Activated CD4-positive, alpha-beta memory T cell treated with anti-CD3 and anti-CD28 coated beads, Interleukin-2, amount 10 ng/mL, durations not matched to agents 7 days and 5 days (primary cell): Measurements from ENCODE around the gene FAM53B. TPM values are rescaled to one million over a fixed set of nuclear protein-coding genes. Genes with fewer than 3 reads are reported as not detected.

Source experiments
- CTCF ChIA-PET: fragments of 350-600 bp; sonication (Branson Sonifier 250); formaldehyde crosslinking; loops from one replicate; lab custom pipeline; 2021; ENCODE audit warnings: antibody characterized with exemption, inconsistent platforms; lab: Charles Lee
- POLR2A ChIA-PET: fragments of 350-600 bp; sonication (Branson Sonifier 250); formaldehyde crosslinking; loops from one replicate; lab custom pipeline; 2021; ENCODE audit warnings: antibody characterized with exemption; lab: Charles Lee
- DNase-seq: peaks from one replicate; pipeline ENCODE4 v3.0.0-alpha.2; 2020
- H3K27ac Mint-ChIP-seq: one replicate; pipeline ENCODE4 v1.8.0; 2021; ENCODE audit warnings: mild to moderate bottlenecking, mixed read lengths
- H3K27me3 Mint-ChIP-seq: one replicate; pipeline ENCODE4 v1.8.0; 2021; ENCODE audit warnings: mixed read lengths
- H3K36me3 Mint-ChIP-seq: one replicate; pipeline ENCODE4 v1.8.0; 2021; ENCODE audit warnings: low read depth, mixed read lengths
- H3K4me1 Mint-ChIP-seq: one replicate; pipeline ENCODE4 v1.8.0; 2021; ENCODE audit warnings: mixed read lengths
- H3K4me3 Mint-ChIP-seq: one replicate; pipeline ENCODE4 v1.8.0; 2021; ENCODE audit warnings: mild to moderate bottlenecking, mixed read lengths
- H3K9me3 Mint-ChIP-seq: one replicate; pipeline ENCODE4 v1.8.0; 2021; ENCODE audit warnings: mixed read lengths
- total RNA-seq, 2 experiments: library from RNA; stranded (reverse); gene quantifications; one replicate each; pipeline ENCODE4 v1.2.3, GENCODE V29; 2021

FAM53B gene
- total RNA-seq, 2 experiments from 2014 or later, result 44.9 to 46.6 TPM

- CTCF ChIA-PET, result interaction anchor here (1.4 to 13.0 kb wide), 7 partner anchors 9 to 194 kb away, joined by 4 to 164 read pairs (median 7); no protein-coding TSS in a partner anchor
- H3K4me1 Mint-ChIP-seq, result peaks cover 91% of the 10 kb centered on the region
These were observed 19.7 kb downstream of the FAM53B start for GRCh38 chr10:124724279-124725027.

DNA sequence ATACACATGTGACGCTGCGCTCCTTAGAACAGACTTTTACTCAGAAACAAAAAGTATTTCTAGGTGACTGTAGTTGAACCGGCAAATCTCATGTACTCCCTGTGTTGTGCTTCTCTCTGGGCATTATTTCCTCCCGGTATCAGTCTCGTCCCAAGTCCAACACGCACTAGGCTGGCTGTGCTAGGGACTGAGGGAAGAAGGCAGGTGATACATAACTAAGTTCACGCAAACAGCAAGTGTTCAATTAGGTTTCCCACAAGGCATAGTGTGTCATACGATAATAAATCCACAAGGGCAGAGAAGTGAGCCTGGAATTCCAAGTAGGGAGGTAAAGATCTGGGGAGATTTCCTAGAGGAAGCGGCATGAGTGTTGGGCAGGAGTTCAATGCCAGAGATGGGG is 20.4 kb downstream of the FAM53B start:
- no peak for DNase-seq
- Mint-ChIP-seq H3K4me1 (peaks cover 91% of the 10 kb centered on the region), H3K27ac (peak overlapping the region; percentile 98), H3K4me3 (no peak overlapping the region), H3K9me3 (no peaks in the 10 kb centered on the region), H3K36me3 (peaks cover 41% of the 10 kb centered on the region), H3K27me3 (no peaks in the 10 kb centered on the region)
- ChIA-PET POLR2A (interaction anchor here (1.0 to 15.8 kb wide), 8 partner anchors 8 to 76 kb away, joined by 3 to 460 read pairs (median 79); no protein-coding TSS in a partner anchor), CTCF (interaction anchor here (1.0 to 13.0 kb wide), 10 partner anchors 10 to 194 kb away, joined by 3 to 164 read pairs (median 12); no protein-coding TSS in a partner anchor)

More at GRCh38 chr10:124724279-124725027, 19.7 kb downstream of the FAM53B start:
- POLR2A ChIA-PET, result interaction anchor here (0.8 to 15.8 kb wide), 9 partner anchors 7 to 112 kb away, joined by 3 to 460 read pairs (median 18); no protein-coding TSS in a partner anchor
- Mint-ChIP-seq H3K27ac (peak overlapping the region; percentile 98), H3K9me3 (no peaks in the 10 kb centered on the region), H3K27me3 (no peaks in the 10 kb centered on the region), H3K36me3 (peaks cover 47% of the 10 kb centered on the region), H3K4me3 (no peak overlapping the region)
- no peak for DNase-seq

GRCh38 chr10:124722798-124723783 is 21.1 kb downstream of the FAM53B start:
- ChIA-PET CTCF (interaction anchor here (1.0 to 13.0 kb wide), 11 partner anchors 10 to 193 kb away, joined by 3 to 164 read pairs (median 8); no protein-coding TSS in a partner anchor), POLR2A (interaction anchor here (0.7 to 15.8 kb wide), 18 partner anchors 8 to 110 kb away, joined by 3 to 460 read pairs (median 5); partner anchors contain the start of gene EEF1AKMT2)
- Mint-ChIP-seq H3K9me3 (no peaks in the 10 kb centered on the region), H3K4me1 (peaks cover 91% of the 10 kb centered on the region), H3K36me3 (peaks cover 34% of the 10 kb centered on the region), H3K27me3 (no peaks in the 10 kb centered on the region), H3K27ac (peak overlapping the region; percentile 98), H3K4me3 (peak overlapping the region; percentile 45)
- peak; percentile 68 for DNase-seq

GRCh38 chr10:124721330-124722045 is 22.7 kb downstream of the FAM53B start:
- Mint-ChIP-seq H3K9me3 (no peaks in the 10 kb centered on the region), H3K4me1 (peaks cover 95% of the 10 kb centered on the region), H3K4me3 (peak overlapping the region; percentile 3), H3K27ac (peak overlapping the region; percentile 87), H3K36me3 (peaks cover 46% of the 10 kb centered on the region), H3K27me3 (no peaks in the 10 kb centered on the region)
- no peak for DNase-seq
- POLR2A ChIA-PET, result interaction anchor here (0.6 to 15.8 kb wide), 9 partner anchors 10 to 109 kb away, joined by 3 to 460 read pairs (median 6); no protein-coding TSS in a partner anchor
- CTCF ChIA-PET, result interaction anchor here (0.7 to 13.0 kb wide), 8 partner anchors 12 to 195 kb away, joined by 3 to 164 read pairs (median 23); no protein-coding TSS in a partner anchor

DNA sequence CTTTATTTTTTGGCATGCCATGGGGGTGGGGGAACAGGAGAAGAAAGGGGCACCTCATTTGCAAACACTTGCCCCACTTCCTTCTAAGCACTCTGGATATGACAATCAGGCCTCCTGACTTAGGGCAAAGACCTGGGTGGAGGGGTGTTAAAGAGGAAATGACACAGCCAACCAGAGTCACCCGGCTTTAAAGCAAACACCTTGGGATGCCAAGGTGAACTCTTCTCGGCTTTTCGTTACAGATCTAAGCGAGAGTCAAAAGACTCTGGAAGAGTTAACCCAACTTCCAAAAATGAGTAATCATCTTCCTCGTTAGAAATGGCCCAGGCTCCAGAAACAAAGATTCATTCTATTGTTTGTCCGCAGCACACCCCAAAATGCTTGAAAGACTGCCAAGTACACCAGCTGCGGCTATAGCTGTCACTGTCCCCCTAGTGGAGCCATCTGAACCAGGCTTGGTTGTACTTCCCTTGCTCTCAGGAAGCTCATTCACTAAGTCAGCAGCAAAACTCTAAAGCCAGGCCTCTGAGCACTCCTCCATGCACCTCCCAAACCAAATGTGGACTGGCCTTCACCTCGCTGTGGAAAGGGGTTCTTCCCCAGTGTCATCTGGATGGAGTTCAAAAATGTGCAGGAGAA is 24.8 kb downstream of the FAM53B start:
- Mint-ChIP-seq H3K27me3 (no peaks in the 10 kb centered on the region), H3K9me3 (no peaks in the 10 kb centered on the region), H3K4me1 (peaks cover 94% of the 10 kb centered on the region), H3K36me3 (peaks cover 40% of the 10 kb centered on the region), H3K4me3 (peak overlapping the region; percentile 72), H3K27ac (peak overlapping the region; percentile 92)
- ChIA-PET CTCF (interaction anchor here (0.6 to 13.0 kb wide), 29 partner anchors 12 to 186 kb away, joined by 3 to 164 read pairs (median 5); no protein-coding TSS in a partner anchor), POLR2A (interaction anchor here (0.6 to 15.8 kb wide), 19 partner anchors 13 to 106 kb away, joined by 3 to 460 read pairs (median 10); partner anchors contain the start of genes ABRAXAS2 and EEF1AKMT2)
- peak; percentile 79 for DNase-seq

- ChIA-PET CTCF (interaction anchor here (0.5 to 13.0 kb wide), 27 partner anchors 13 to 188 kb away, joined by 3 to 164 read pairs (median 5); no protein-coding TSS in a partner anchor), POLR2A (interaction anchor here (0.6 to 15.8 kb wide), 26 partner anchors 14 to 105 kb away, joined by 3 to 460 read pairs (median 8); partner anchors contain the start of genes ABRAXAS2 and EEF1AKMT2)
- Mint-ChIP-seq H3K27ac (peak overlapping the region; percentile 92), H3K4me1 (peaks cover 94% of the 10 kb centered on the region), H3K36me3 (peaks cover 43% of the 10 kb centered on the region), H3K9me3 (no peaks in the 10 kb centered on the region), H3K27me3 (no peaks in the 10 kb centered on the region), H3K4me3 (peak overlapping the region; percentile 50)
- DNase-seq, result peak; percentile 85
These were observed 26.1 kb downstream of the FAM53B start for GRCh38 chr10:124717911-124718741.

GRCh38 chr10:124717041-124717757 is 27.0 kb downstream of the FAM53B start:
- peaks cover 46% of the 10 kb centered on the region for H3K36me3 Mint-ChIP-seq
- H3K27ac Mint-ChIP-seq, result peak overlapping the region; percentile 92
- CTCF ChIA-PET, result interaction anchor here (1.0 to 13.0 kb wide), 13 partner anchors 13 to 105 kb away, joined by 3 to 164 read pairs (median 20); no protein-coding TSS in a partner anchor
- peaks cover 93% of the 10 kb centered on the region for H3K4me1 Mint-ChIP-seq
- no peak overlapping the region for H3K4me3 Mint-ChIP-seq
- POLR2A ChIA-PET, result interaction anchor here (0.9 to 15.8 kb wide), 16 partner anchors 14 to 103 kb away, joined by 3 to 460 read pairs (median 9); partner anchors contain the start of gene ABRAXAS2
- DNase-seq, result no peak
- no peaks in the 10 kb centered on the region for H3K27me3 Mint-ChIP-seq
- no peaks in the 10 kb centered on the region for H3K9me3 Mint-ChIP-seq

GRCh38 chr10:124716369-124716768 is 27.8 kb downstream of the FAM53B start:
- Mint-ChIP-seq H3K27ac (peak overlapping the region; percentile 44), H3K4me1 (peaks cover 86% of the 10 kb centered on the region), H3K36me3 (peaks cover 43% of the 10 kb centered on the region)

GRCh38 chr10:124715439-124715838 is 28.7 kb downstream of the FAM53B start:
- no peaks in the 10 kb centered on the region for H3K9me3 Mint-ChIP-seq
- POLR2A ChIA-PET, result interaction anchor here (1.3 to 15.8 kb wide), 7 partner anchors 8 to 67 kb away, joined by 3 to 460 read pairs (median 89); no protein-coding TSS in a partner anchor
- no peak overlapping the region for H3K4me3 Mint-ChIP-seq
- H3K27me3 Mint-ChIP-seq, result no peaks in the 10 kb centered on the region
- peaks cover 85% of the 10 kb centered on the region for H3K4me1 Mint-ChIP-seq
- peaks cover 35% of the 10 kb centered on the region for H3K36me3 Mint-ChIP-seq
- H3K27ac Mint-ChIP-seq, result peak overlapping the region; percentile 60
- CTCF ChIA-PET, result interaction anchor here (1.2 to 13.0 kb wide), 3 partner anchors 11 to 27 kb away, joined by 5 to 164 read pairs (median 162); no protein-coding TSS in a partner anchor
- no peak for DNase-seq

More at GRCh38 chr10:124716369-124716768, 27.8 kb downstream of the FAM53B start:
- H3K27me3 Mint-ChIP-seq, result no peaks in the 10 kb centered on the region
- H3K4me3 Mint-ChIP-seq, result no peak overlapping the region
- H3K9me3 Mint-ChIP-seq, result no peaks in the 10 kb centered on the region
- POLR2A ChIA-PET, result interaction anchor here (1.3 to 15.8 kb wide), 7 partner anchors 8 to 68 kb away, joined by 3 to 460 read pairs (median 89); no protein-coding TSS in a partner anchor
- no peak for DNase-seq
- CTCF ChIA-PET, result interaction anchor here (1.0 to 13.0 kb wide), 5 partner anchors 12 to 29 kb away, joined by 3 to 164 read pairs (median 39); no protein-coding TSS in a partner anchor
